K562 (cell line): Measurements from ENCODE around the gene SLC16A10. TPM values are rescaled to one million over a fixed set of nuclear protein-coding genes. Genes with fewer than 3 reads are reported as not detected.

Source experiments
- GTF2A2 ChIP-seq: IDR thresholded peaks from 2 replicates; pipeline ENCODE4 v1.6.1; 2016; ENCODE audit warnings: mild to moderate bottlenecking, missing genetic modification characterization, missing compliant biosample characterization
- NR3C1 ChIP-seq: sonication (generic); formaldehyde crosslinking; IDR thresholded peaks from 2 replicates; pipeline ENCODE4 v1.8.1; 2022; ENCODE audit warnings: missing genetic modification reagents
- TAF7 ChIP-seq: fragments of 450-650 bp; IDR thresholded peaks from 2 replicates; pipeline ENCODE4 v1.6.1; 2016; ENCODE audit warnings: missing genetic modification characterization, missing compliant biosample characterization
- ZNF212 ChIP-seq: fragments of 450-650 bp; formaldehyde crosslinking; IDR thresholded peaks from 2 replicates; pipeline ENCODE4 v1.4.0; 2020; ENCODE audit warnings: mild to moderate bottlenecking
- ZNF3 ChIP-seq: fragments of 250-450 bp; sonication (Bioruptor Pico); IDR thresholded peaks from 2 replicates; pipeline ENCODE4 v1.5.0; 2021; ENCODE audit warnings: mild to moderate bottlenecking, moderate library complexity
- polyA plus RNA-seq, 8 experiments: library from polyadenylated mRNA; depleted of rRNA in 4 of 8; stranded (reverse) in 5 of 8; unstranded in 3 of 8; fragments of >200 nt; fragmentation: Nextera tagmentation in 2 of 8; fragmentation: Illumina TruSeq in 1 of 8; extraction: Ambion mirVana in 2 of 8; extraction: Trizol in 1 of 8; gene quantifications; 2 replicates each; pipeline versions ENCODE4 v1.2.1 to v1.2.3, GENCODE V29; 2011 to 2014; ENCODE audit warnings: inconsistent platforms in 1 of 8, missing spikeins in 1 of 8
- total RNA-seq, 7 experiments: library from RNA; depleted of rRNA in 6 of 7; stranded (reverse); fragments of >200 nt in 6 of 7; fragmentation: Illumina TruSeq in 2 of 7; extraction: Trizol in 2 of 7; gene quantifications; 2 replicates each; pipeline versions ENCODE4 v1.2.1 to v1.2.3, GENCODE V29; 2011 to 2021; ENCODE audit warnings: low replicate concordance in 1 of 7
- TF ChIP-seq, protein P1 (sequence below), 2 experiments: fragments of 450-650 bp in 1 of 2; sonication (generic) in 1 of 2; formaldehyde crosslinking in 1 of 2; IDR thresholded peaks; 2 replicates each; pipeline versions ENCODE4 v1.7.1 to v1.9.0; 2016 to 2022; ENCODE audit warnings: inconsistent platforms in 1 of 2, mild to moderate bottlenecking in 1 of 2, missing genetic modification reagents in 1 of 2

Gene SLC16A10
- total and polyA plus RNA-seq, 9 of the 15 experiments (the other 6 are each of a cell fraction or from before 2014, with no cell fraction given): 0.02 to 0.54 (median 0.24) TPM; not detected in 4

DNA sequence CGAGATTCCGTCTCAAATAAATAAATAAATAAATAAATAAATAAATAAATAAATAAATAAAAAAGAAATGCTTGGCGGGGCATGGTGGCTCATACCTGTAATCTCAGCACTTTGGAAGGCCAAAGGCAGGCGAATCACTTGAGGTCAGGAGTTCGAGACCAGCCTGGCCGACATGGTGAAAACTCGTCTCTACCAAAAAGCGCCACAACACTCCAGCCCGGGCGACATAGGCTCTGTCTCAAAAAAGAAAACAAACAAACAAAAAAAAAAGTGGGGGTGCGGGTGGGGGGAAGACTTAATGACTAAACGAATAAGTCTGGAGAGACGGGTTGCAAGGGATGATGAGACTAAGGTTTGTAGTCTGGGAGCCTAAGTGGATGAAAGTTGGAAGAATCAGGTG, 170.7 kb downstream of the SLC16A10 start (continued):
- TF ChIP-seq, protein P1, sequence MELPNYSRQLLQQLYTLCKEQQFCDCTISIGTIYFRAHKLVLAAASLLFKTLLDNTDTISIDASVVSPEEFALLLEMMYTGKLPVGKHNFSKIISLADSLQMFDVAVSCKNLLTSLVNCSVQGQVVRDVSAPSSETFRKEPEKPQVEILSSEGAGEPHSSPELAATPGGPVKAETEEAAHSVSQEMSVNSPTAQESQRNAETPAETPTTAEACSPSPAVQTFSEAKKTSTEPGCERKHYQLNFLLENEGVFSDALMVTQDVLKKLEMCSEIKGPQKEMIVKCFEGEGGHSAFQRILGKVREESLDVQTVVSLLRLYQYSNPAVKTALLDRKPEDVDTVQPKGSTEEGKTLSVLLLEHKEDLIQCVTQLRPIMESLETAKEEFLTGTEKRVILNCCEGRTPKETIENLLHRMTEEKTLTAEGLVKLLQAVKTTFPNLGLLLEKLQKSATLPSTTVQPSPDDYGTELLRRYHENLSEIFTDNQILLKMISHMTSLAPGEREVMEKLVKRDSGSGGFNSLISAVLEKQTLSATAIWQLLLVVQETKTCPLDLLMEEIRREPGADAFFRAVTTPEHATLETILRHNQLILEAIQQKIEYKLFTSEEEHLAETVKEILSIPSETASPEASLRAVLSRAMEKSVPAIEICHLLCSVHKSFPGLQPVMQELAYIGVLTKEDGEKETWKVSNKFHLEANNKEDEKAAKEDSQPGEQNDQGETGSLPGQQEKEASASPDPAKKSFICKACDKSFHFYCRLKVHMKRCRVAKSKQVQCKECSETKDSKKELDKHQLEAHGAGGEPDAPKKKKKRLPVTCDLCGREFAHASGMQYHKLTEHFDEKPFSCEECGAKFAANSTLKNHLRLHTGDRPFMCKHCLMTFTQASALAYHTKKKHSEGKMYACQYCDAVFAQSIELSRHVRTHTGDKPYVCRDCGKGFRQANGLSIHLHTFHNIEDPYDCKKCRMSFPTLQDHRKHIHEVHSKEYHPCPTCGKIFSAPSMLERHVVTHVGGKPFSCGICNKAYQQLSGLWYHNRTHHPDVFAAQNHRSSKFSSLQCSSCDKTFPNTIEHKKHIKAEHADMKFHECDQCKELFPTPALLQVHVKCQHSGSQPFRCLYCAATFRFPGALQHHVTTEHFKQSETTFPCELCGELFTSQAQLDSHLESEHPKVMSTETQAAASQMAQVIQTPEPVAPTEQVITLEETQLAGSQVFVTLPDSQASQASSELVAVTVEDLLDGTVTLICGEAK (IDR thresholded peaks at IDR 0.05): no peak
- TF ChIP-seq, protein P1 (CRISPR knock-in tag; IDR thresholded peaks at IDR 0.05): no peak
- no peak for TF ChIP-seq TAF7
- TF ChIP-seq ZNF3 (CRISPR knock-in tag): no peak
- no peak for TF ChIP-seq NR3C1 (CRISPR knock-in tag)
- TF ChIP-seq GTF2A2 (tag): no peak
- no peak for TF ChIP-seq ZNF212 (CRISPR knock-in tag)
